Glutamatergic neuron (in vitro differentiated cells): ENCODE measurements around the gene SRPK3. TPM values are rescaled to one million over a fixed set of nuclear protein-coding genes. Genes with fewer than 3 reads are reported as not detected.
A peak's percentile ranks its signal among the peaks of the same experiment; 100 is the strongest.

Source experiments
- DNase-seq: peaks from one replicate; pipeline ENCODE4 v3.0.0; 2022
- H3K27ac Mint-ChIP-seq: one replicate; pipeline ENCODE4 v1.8.0; 2020; ENCODE audit warnings: mild to moderate bottlenecking, mixed read lengths, inconsistent platforms; ENCODE audit not compliant: unreplicated experiment
- H3K27me3 Mint-ChIP-seq: one replicate; pipeline ENCODE4 v1.8.0; 2020; ENCODE audit warnings: mild to moderate bottlenecking, moderate library complexity, mixed read lengths, inconsistent platforms; ENCODE audit not compliant: unreplicated experiment
- H3K36me3 Mint-ChIP-seq: one replicate; pipeline ENCODE4 v1.8.0; 2020; ENCODE audit warnings: mild to moderate bottlenecking, mixed read lengths, inconsistent platforms; ENCODE audit not compliant: unreplicated experiment
- H3K4me1 Mint-ChIP-seq: one replicate; pipeline ENCODE4 v1.8.0; 2020; ENCODE audit warnings: mild to moderate bottlenecking, low read depth, mixed read lengths, inconsistent platforms; ENCODE audit not compliant: unreplicated experiment
- H3K4me3 Mint-ChIP-seq: one replicate; pipeline ENCODE4 v1.8.0; 2020; ENCODE audit warnings: mild to moderate bottlenecking, mixed read lengths, inconsistent platforms; ENCODE audit not compliant: unreplicated experiment
- H3K9me3 Mint-ChIP-seq: one replicate; pipeline ENCODE4 v1.8.0; 2020; ENCODE audit warnings: mild to moderate bottlenecking, moderate library complexity, mixed read lengths, inconsistent platforms; ENCODE audit not compliant: unreplicated experiment
- total RNA-seq: library from RNA; stranded (reverse); fragmentation: NEBNext Ultra II Directional; extraction: Animal tissue kit (Norgen Biotek cat#: 25700); gene quantifications from one replicate; pipeline ENCODE4 v1.2.1, GENCODE V29; 2021; ENCODE audit not compliant: unreplicated experiment
- TF ChIP-seq, protein P1 (sequence below): fragments of 200-600 bp; sonication (generic); IDR thresholded peaks from one replicate; pipeline ENCODE4 v1.5.0; 2021; ENCODE audit not compliant: partially characterized antibody, unreplicated experiment

The SRPK3 gene
- total RNA-seq, 1 donor from 2014 or later = not detected

GRCh38 chrX:153779891-153780677 lies 757 bp upstream of the SRPK3 start:
- H3K36me3 Mint-ChIP-seq = no peaks in the 10 kb centered on the region
- H3K4me1 Mint-ChIP-seq = no peaks in the 10 kb centered on the region
- no peaks in the 10 kb centered on the region for H3K9me3 Mint-ChIP-seq
- TF ChIP-seq, protein P1, sequence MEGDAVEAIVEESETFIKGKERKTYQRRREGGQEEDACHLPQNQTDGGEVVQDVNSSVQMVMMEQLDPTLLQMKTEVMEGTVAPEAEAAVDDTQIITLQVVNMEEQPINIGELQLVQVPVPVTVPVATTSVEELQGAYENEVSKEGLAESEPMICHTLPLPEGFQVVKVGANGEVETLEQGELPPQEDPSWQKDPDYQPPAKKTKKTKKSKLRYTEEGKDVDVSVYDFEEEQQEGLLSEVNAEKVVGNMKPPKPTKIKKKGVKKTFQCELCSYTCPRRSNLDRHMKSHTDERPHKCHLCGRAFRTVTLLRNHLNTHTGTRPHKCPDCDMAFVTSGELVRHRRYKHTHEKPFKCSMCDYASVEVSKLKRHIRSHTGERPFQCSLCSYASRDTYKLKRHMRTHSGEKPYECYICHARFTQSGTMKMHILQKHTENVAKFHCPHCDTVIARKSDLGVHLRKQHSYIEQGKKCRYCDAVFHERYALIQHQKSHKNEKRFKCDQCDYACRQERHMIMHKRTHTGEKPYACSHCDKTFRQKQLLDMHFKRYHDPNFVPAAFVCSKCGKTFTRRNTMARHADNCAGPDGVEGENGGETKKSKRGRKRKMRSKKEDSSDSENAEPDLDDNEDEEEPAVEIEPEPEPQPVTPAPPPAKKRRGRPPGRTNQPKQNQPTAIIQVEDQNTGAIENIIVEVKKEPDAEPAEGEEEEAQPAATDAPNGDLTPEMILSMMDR = no peak
- no peaks in the 10 kb centered on the region for H3K27me3 Mint-ChIP-seq
- no peak for DNase-seq
- no peak overlapping the region for H3K4me3 Mint-ChIP-seq
- H3K27ac Mint-ChIP-seq = peak overlapping the region; percentile 18

DNA sequence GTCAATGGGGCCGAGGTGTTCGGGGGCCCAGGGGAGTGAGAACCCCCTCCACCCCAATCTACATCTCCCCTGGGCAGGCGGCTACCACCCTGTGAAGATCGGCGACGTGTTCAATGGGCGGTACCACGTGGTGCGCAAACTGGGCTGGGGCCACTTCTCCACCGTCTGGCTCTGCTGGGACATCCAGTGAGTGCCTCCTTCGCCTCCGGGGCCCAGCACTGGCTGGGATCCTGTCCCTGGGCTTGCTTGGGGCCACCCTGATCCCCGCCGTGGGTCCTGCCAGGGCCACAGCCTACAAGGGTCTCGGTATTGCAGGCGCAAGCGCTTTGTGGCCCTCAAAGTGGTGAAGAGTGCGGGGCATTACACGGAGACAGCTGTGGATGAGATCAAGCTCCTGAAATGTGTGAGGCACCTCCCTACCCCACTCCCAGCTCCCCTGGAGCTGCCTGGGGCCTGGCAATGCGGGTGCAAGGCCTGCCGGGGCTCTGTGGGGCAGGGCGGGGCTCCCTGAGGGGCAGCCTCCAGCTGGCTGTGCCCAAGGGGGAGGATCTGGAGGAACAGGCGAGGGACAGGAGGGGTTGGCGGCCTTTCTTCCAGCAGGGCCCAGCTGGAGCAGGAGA lies 697 bp downstream of the SRPK3 start:
- Mint-ChIP-seq H3K36me3 (no peaks in the 10 kb centered on the region), H3K27ac (no peak overlapping the region), H3K4me3 (no peak overlapping the region), H3K4me1 (no peaks in the 10 kb centered on the region), H3K27me3 (no peaks in the 10 kb centered on the region), H3K9me3 (peaks cover 1% of the 10 kb centered on the region)
- TF ChIP-seq, protein P1 = no peak
- DNase-seq = no peak

DNA sequence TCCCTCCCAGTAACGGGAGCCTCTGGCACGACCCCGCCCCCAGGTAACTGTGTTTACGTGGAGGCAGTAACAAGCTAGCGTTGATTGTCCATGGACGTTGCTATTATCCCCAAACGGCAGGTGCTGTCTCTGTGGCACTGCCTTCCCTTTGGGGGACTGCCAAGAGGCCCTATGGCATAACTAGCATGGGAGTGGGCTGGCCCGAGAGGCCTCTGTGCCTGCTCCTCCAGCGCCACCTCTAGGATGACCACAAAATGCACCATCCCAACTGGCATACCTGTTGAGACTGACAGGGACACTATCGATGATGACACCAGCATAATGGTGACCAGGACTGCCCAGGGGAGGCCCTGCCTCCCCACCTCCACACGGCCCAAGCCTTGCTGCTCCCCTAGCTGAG lies 1.5 kb downstream of the SRPK3 start:
- H3K9me3 Mint-ChIP-seq = peaks cover 1% of the 10 kb centered on the region

GRCh38 chrX:153782871-153783270 lies 2.0 kb downstream of the SRPK3 start:
- Mint-ChIP-seq H3K36me3 (no peaks in the 10 kb centered on the region), H3K27ac (no peak overlapping the region), H3K4me3 (no peak overlapping the region), H3K27me3 (no peaks in the 10 kb centered on the region), H3K4me1 (no peaks in the 10 kb centered on the region), H3K9me3 (peaks cover 1% of the 10 kb centered on the region)
- no peak for DNase-seq
- TF ChIP-seq, protein P1 = no peak

More for the DNA sequence above, 1.5 kb downstream of the SRPK3 start:
- H3K4me3 Mint-ChIP-seq = no peak overlapping the region
- H3K27me3 Mint-ChIP-seq = no peaks in the 10 kb centered on the region
- no peak overlapping the region for H3K27ac Mint-ChIP-seq
- TF ChIP-seq, protein P1 = no peak
- no peak for DNase-seq
- H3K36me3 Mint-ChIP-seq = no peaks in the 10 kb centered on the region
- H3K4me1 Mint-ChIP-seq = no peaks in the 10 kb centered on the region
